DMS114 treated with DMSO at 0.1 percent for 48 hours (cell line): ENCODE measurements around the gene LIPI.
"Not testable (repeated sequence)": the region's sequence is repeated elsewhere in the genome, so short reads cannot be mapped to it uniquely, and the experiment has no call there.

ENCODE experiments used
- DNase-seq: peaks from one replicate; lab custom pipeline; 2025; ENCODE audit not compliant: unreplicated experiment; lab: John Stamatoyannopoulos, UW

Gene LIPI

DNA sequence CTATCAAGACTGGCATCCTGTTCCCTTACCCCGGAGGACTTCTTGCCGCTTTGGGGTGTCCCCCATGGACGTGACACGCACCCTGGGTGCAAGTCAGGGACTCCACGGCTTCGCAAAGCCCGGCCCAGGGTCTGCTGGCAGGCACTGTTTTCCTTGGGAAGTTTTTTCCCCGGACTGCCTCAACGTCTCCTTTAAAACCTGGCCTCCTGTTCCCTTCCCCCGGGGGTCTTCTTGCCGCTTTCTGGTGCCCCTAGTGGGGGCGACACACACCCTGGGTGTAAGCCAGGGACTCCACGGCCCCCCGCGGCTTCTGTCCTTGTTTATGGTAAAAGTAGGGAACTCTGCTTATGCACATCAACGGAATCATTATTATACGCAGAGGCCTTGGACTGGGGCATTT is 136.6 kb downstream of the LIPI start:
- DNase-seq = no peak

DNA sequence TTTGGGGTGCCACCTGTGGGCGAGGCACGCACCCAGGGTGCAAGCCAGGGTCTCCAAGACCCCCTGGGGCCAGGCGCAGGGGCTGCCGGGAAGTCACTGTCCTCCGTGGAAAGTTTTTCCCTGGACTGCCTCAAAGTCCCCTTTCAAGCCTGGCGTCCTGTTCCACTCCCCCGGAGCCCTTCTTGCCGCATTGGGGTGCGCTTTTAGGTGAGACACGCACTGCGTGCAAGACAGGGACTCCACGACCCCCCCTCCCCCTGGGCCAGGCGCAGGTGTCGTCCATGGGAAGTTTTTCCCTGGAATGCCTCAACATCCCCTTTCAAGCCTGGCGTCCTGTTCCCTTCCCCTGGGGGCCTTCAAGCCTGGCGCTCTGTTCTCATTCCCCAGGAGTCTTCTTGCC is 137.1 kb downstream of the LIPI start:
- no peak for DNase-seq

DNA sequence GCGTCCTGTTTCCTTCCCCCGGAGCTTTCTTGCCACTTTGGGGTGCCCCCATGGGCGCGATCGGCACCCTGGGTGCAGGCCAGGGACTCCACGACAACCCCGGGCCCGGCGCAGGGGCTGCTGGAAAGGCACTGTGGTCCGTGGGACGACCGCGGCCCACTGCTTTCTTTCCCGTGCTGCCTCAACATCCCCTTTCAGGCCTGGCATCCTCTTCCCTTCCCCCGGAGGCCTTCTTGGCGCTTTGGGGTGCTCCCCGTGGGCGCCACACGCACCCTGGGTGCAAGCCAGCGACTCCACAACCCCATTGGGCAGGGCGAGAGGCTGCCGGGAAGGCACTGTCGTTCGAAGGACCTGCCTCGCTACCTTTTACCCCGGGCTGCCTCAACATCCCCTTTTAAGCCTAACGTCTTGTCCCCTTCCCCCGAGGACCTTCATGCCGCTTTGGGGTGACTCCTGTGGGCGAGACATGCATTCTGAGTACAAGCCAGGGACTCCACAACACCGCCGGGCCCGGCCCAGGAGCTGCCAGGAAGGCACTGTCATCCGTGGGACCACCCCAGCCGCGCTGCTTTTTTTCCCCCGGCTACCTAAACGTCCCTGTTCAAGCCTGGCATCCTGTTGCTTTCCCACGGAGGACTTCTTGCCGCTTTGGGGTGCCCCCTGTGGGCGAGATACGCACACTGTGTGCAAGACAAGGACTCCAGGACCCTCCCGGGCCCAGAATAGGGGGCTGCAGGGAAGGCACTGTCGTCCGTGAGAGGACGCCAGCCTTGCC is 137.8 kb downstream of the LIPI start:
- no peak for DNase-seq

DNA sequence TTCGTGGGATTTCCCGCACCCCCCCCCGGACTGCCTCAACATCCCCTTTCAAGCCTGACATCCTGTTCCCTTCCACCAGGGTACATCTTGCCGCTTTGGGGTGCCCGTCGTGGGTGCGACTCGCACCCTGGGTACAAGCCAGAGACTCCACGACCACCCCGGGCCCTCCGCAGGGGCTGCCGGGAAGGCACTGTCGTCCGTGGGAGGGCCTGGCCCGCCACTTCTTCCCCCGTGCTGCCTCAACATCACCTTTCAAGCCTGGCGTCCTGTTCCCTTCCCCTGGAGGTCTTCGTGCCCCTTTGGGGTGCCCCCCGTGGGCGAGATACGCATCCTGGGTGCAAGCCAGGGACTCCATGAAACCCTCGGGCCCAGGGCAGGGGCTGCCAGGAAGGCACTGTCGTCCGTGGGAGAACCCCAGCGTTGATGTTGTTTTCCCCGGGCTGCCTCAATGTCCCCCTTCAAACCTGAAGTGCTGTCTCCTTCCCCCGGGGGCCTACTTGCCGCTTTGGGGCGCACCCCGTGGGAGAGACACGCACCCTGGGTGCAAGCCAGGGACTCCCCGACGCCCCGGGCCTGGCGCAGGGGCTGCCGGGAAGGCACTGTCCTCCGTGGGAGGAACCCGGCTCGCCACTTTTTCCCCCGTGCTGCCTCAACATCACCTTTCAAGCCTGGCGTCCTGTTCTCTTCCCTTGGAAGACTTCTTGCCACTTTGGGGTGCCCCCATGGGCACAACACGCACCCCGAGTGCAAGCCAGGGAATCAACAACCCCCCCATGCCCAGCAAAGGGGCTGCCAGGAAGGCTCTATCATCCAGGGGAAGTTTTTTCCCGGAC is 138.6 kb downstream of the LIPI start:
- no peak for DNase-seq

DNA sequence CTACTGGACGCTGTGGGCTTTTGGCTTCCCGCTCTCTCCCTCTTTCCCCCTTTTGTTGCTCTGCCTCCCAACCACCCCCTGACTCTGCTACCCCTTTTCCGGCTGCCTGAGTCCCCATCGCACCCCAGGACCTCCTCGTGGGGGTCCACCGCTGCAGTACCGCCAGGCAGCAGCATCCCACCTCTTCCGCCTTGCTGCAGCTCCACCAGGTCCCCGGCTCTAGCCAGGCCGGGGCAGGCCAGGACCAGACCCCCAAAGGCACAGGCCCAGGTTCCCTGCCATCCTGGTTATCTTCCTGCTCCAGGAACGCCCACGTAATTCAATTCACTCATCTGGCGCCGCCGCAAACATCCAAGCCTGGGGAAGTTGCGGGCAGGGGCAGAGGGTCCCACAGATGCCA is 139.8 kb downstream of the LIPI start:
- DNase-seq = no peak

DNA sequence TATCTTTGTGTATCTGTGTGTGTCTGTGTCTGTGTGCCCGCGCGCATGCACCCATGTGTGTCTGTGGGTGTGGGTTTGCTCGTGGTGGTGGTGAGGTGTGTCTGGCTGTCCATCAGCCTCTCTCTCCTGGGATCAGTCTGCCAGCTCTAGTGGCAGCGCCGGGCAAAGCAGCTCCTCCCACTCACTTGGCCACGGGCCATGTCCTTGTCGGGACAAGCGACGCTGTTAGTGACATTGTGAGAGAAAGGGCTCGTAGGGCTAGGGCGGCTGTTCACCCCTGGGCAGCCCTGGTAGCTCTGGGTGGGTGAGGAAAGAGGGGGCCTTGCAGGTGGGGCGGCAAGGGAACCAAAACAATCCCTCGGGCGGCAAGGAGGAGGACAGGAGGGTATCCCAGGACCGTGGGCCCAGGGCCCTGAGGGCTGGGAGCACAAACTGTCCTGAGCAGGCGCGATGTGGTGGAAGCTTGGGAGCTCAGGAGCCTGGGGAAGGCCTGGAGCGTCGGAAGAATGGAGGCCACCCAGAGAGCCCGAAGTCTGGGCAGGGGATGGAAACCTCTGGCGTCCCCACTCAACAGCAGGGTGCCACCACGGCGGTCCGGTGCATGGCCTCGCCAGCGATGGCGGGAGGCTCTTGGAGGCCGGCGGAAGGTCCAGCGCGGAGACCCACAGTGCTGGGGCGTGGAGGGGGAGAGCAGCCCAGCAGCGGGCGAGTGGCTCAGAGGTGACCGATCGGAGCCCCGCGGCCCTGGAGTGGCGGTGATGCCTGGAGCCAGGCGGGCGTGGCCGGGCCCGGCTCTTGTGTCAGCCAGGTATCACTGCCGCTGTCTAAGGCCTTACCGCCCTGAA is 140.5 kb downstream of the LIPI start:
- no peak for DNase-seq

DNA sequence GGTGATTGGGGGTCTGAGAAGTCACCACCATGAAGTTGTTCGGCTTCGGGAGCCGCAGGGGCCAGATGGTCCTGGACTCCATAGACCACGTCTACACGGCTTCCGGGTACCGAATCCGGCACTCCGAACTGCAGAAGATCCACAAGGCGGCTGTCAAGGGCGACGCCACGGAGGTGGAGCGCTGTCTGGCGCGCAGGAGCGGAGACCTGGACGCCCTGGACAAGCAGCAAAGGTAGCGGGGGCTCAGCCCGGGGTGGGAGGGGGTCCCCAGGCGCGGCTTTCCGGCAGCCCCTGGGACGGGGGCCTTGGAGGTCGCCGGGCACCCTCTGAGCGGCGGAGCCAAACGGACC is 146.5 kb downstream of the LIPI start:
- no peak for DNase-seq

DNA sequence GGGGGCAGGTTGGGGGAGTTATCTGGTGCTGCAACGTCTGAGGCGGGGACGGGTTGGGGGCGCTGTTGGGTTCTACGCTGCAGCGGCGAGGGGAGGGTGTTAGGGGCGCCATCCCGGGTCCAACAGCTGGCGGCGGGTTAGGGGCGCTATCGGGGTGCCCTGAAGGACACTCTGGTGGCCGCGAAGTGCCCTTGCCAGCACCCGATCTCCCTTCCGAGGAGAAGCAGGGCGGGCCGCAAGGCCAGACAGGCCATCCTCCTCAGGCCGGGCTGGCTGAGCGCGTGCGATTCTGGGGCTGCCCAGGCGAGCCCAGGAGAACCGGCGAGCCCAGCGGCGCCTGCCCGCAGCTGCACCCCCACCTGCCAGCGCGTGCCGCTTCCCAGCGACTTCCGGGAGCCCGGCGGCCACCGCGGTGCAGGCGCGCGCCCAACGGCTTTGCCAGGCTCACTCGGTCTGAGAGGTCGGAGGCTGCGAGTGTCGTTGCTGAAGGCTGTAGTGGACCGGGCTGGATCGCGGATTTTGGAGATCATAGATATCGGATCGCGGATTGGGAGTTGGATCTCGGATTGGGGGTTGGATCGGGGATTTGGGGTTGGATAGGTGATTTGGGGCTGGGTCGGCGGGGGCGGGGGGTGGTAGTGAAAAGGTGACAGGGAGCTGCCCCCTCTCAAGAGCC is 147.0 kb downstream of the LIPI start:
- DNase-seq = not testable (repeated sequence)

DNA sequence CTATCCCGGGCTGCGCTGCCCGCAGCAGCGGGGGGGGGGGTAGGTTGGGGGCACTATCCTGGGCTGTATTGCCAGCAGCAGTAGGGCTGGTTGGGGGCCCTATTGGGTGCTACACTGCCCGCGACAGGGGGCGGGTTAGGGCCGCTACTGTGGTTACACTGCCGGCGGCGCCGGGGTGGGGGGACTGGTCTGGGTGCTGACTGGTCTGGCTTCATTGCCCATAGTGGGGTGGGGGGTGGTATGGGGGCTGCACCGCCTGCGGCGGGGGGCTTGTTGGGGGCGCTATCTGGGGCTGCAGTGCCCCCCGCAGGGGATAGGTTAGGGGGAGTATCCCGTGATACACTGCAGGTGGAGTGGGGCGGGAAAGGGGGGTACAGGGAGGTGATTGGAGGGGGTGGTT is 148.1 kb downstream of the LIPI start:
- not testable (repeated sequence) for DNase-seq

DNA sequence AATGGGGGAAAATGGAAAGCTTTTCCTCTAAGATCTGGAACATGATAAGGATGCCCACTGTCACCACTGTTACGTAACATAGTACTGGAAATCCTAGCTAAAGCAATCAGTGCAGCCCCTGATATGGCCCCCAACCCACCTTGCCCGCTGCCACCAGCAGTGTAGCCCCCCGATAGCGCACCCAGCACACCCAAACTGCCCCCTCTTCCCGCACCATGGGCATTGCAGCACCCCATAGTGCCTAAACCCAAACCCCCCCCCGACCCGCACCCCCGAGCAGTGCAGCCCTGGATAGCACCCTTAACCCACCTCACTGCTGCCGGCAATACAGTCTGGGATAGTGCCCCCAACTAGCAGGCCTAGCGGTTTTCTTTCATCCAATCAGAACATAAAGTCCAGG is 148.9 kb downstream of the LIPI start:
- DNase-seq = not testable (repeated sequence)

DNA sequence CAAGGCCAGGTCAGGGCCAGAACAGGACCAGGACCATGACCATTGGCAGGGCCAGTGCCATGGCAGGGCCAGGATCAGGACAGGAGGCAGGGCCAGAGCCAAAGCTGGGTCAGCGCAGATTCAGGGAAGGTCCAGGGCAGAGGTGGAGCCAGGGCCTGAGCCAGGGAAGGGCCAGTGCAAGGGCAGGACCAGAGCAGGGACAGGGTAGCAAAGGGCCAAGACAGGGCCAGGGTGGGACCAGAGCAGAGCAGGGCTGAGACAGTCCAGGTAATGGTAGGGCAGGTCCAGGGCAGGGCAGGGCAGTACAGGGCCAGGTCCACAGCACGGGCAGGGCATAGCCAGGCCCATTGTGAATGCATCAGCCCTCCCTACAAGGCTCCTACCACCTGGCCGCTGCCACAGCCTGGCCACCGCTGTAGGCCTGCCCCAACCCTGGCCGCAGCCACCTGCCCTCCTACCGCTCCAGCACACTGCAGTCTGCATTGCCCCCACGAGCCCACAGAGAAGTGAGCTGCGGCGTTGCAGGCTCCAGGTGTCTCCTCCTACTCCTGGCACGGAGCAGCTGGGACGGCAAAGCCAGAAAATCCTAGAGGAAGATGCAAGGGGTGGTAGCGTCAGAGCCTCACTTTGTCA is 151.6 kb downstream of the LIPI start:
- not testable (repeated sequence) for DNase-seq
